OCI-M1 (cell line): Measurements from ENCODE around the gene MRPS21.
A peak's percentile ranks its signal among the peaks of the same experiment; 100 is the strongest.

Experiments used
- DNase-seq: peaks from one replicate; lab custom pipeline; 2025; lab: John Stamatoyannopoulos, UW

Gene MRPS21

DNA sequence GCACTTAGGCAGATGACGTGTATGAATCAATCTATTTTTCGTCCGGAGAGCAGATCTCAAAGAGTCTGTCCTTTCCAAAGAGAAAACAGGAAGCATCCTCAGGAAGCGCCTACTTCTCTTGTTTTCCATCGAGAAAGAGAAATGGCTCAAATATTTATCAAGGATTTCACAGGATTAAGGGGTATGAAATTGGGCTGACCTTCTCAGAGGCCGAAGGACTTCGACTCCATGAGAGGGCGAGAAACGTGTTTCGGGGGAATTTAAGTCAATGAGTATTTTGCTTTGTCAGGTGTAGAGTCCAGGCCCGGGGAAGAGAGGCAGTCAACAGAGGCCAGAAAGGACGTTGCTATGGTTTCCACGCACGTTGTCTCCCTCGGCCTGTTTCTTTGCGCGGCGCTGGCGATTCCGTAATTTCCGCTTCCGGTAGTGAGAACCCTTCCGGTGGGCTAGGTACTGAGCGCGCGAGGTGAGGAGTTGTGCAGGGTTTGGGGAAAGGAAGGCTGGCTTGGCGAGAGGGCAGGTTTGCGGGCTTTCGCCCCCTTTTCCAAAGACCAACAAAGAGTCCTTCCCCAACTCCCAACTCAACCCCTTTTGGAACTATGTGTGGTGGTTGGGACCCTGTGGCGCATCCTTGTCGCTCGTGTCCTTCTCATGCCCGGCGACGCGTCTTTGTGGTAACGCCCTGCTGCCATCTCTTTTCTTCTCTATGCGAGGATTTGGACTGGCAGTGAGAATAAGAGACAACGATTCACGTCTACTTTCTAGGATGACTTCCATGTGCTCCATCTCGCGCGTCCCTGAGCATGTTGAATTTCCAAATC is at the start of gene MRPS21:
MRPS21 (plus strand) TSS at position 429 of the 821 bp plus-strand sequence. CDS start 506 bp downstream, outside the sequence.
- peak; percentile 97 for DNase-seq

DNA sequence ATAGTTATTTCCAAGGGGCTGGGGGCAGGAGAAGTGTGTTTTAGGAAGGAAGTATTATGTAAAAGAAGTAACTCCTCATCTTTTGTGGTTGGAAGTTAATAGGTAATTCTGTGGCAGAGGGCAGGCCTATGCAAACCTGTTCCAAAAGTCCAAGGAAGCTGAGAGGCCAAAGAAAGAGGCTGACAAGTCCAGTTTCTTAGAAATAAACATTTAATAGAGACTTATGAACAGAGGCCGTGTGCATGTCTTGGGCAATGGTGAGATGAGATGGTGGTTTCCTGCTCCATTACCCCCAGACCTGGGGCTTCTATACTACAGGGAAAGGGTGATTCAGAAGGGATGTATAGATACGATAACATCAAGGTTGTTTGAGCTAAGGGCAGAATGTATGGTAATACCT is 43.7 kb upstream of the MRPS21 start:
- DNase-seq = no peak

DNA sequence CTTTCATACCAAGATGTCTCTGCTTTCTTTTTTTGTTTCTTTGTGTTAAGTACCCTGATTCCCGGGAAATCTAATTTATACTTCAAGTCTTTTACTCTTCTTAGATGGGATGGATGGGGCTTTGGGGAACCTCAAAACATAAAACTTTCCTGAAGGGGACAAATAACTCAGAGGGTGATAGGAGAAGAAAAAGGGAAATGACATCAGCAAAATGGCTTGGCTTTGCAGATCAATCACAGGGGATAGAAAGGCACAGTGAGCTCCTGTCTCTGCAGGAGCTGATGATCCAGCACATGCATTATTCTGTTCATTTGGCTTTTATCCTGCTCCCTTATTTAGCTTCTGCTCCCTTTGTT is 37.5 kb upstream of the MRPS21 start:
- DNase-seq = no peak

DNA sequence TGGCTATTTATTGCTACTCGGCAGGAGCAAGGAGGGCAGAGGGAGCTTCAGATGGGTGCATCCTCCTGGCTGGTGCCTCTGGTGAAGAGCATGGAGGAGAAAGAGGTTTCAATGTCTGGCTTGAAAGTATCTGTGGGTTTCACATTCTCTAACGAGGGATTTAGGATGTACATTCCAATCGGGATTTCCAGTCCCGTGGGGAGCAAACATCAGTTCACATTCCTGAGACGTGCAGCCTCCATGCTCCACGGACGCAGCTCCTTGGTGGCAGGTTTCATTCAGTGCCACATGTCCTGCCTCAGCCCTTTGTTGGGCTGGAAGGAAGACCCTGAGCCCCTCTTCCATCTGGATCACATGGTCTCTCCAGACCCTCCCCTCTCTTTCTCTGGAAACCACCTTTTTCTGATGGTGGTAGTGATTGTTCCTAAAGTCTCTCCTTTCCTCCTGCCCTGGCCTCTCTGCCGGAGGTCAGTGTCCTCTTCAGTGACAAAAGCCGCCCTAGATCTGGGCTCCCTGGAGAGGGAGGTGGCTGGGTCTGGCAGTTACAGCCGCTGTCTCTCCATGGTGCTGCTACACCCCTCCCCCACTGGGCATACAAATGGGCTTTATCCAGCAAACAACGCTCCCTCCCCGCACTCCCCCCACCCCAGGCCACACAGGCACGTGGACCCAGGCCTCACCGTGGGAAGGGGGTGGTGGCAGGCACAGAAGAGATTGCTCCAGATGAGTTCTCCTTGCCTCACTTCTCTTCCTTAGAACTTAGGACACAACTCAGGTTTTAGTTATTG is 36.9 kb upstream of the MRPS21 start:
- no peak for DNase-seq

DNA sequence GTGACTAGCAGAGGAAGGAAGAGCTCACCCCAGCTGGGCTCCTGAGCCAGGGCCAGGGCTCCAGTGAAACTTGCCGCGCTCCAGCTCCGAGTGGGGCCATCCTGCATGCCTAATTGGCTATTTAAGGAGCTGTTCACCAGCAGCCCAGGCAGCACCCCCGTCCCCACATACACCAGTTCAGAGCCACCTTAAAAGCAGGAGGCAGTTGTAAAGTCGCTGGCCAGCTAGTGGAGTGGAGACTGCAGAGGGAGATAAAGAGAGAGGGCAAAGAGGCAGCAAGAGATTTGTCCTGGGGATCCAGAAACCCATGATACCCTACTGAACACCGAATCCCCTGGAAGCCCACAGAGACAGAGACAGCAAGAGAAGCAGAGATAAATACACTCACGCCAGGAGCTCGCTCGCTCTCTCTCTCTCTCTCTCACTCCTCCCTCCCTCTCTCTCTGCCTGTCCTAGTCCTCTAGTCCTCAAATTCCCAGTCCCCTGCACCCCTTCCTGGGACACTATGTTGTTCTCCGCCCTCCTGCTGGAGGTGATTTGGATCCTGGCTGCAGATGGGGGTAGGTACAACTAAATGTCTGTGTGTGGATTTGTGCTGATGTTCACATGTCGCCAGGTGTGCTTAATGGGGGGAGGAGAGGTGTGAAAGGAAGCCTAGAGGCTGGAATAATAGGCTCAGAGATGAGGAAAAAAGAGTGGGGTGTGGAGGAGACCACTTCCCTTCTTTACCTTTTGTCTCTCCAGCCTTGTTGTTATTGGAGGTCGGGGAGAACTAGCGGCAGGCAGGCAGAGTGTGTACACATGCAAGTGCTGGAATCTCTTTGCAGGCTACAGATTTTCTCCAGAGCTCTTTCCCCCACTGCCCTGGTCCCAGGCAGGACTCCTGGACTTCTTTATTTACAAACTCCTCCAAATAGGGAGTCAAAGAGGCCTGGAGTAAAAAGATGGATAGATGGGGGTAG is 35.8 kb upstream of the MRPS21 start, which contains the start of gene CA14:
CA14 (plus strand) TSS at position 151 of the 962 bp plus-strand sequence; CDS start at position 506, 355 bp downstream.
- no peak for DNase-seq

DNA sequence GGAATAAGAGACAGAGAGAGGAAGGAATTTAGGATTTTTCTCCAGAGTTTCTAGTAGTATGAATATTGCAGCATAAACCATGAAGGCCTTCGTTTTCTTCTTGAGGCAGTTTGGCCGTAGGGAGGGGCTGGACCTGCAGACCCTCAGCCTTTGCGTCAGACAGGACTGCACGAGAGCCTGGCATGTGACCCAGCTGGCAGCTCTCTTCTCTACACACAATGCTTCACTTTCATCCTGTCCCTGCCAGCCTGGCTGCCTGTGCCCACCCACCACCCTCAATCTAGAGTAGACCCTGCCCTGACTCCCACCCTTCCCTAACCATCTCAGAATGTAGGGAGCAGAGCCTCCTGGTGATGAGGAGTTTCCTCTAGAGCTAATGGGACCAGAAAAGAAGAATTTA is 34.4 kb upstream of the MRPS21 start:
- no peak for DNase-seq

DNA sequence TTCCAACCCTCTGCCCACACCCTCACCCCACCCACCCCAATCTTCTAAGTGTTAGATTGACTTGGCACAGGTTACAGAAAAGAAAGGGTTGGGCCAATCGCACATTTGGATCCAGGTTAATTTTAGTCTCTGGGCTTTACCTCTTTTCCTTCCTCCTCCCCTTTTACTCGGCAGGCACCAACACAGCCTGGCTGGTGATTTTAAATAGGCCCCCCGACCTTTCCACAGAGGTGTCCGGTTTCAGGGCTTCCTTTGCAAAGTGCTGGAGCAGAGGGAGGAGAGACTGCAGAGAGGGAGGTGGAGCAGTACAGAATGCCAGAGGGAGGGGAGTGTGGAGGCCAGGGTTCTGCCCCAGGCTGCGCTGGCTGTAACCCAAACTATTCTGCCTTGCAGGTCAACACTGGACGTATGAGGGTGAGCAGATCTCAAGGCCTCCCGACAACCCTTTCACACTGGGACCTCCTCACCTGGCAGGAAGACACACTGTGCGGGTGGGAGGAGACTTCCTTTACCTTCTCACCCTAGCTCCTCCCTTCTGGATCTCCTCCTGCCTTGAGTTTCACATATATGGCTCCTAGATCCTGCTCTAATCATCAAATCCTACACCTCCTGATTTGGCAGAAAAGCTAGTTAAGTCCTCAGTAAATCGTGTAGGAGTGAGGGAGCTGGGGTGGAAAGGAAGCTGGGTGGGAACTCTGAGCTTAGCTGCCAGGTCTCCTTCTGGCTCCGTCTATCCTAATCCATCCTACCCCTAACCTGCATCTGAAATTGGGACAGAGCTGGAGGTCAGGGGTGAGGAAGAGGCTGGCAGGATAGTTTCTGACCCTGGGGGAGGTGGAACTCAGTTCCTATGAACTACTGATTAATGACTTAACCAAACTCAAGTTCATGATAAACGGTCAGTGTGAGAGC is 33.6 kb upstream of the MRPS21 start:
- DNase-seq = no peak

DNA sequence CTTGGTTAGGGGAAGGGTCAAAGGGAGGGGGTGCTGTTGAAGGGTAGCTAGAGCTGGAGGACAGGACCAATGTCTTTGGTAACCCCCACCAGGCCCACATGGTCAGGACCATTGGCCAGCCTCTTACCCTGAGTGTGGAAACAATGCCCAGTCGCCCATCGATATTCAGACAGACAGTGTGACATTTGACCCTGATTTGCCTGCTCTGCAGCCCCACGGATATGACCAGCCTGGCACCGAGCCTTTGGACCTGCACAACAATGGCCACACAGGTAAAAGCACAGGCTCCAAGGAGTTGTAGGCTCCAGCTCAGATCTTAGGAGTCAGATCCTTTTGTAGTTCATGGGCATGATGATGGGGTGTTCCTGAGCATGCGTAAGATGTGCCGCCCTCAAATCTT is 32.3 kb upstream of the MRPS21 start:
- DNase-seq = no peak

DNA sequence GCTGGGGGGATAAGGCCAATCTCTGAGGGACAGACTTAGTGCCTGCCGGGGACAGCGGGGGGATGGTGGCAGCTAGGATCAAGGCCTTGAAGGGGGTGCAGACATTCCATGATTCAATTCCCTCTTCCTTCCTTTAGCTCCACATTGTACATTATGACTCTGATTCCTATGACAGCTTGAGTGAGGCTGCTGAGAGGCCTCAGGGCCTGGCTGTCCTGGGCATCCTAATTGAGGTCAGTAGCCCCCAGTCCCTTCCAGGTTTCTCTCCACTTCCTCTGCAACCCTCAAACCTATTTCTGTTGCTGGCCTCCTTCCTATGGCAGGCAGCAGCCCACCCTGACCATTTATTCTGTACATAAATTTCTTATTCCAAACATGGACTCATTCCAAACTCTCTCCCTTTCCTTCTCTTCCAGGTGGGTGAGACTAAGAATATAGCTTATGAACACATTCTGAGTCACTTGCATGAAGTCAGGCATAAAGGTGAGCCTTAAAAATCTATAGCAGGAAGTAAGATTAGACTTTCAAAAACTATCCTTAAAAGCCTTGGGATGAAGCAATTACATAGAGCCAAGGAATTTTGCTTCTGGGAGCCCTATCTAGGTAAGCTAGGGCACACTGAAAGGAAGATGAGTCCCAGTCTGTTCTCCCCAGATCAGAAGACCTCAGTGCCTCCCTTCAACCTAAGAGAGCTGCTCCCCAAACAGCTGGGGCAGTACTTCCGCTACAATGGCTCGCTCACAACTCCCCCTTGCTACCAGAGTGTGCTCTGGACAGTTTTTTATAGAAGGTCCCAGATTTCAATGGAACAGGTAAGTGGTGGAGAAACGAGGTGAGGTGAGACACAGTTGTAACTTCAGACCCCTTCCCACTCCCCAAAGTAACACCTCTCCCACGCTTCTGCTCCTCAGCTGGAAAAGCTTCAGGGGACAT is 31.0 kb upstream of the MRPS21 start:
- no peak for DNase-seq

DNA sequence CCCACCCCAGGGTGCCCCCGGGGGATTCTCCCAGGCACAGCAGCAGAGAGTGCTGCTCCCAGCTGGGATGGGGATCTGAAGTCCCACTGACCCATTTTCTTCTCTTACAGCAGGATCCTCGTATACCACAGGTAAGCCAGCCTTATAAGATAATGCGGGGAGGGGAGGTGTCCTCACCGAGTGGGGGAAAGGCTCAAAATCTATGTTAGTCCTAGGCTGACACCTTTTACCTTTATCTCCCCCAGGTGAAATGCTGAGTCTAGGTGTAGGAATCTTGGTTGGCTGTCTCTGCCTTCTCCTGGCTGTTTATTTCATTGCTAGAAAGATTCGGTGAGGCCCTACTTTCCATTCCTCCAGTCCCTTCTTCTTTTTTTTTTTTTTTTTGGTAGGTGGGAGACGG is 30.1 kb upstream of the MRPS21 start:
- no peak for DNase-seq

DNA sequence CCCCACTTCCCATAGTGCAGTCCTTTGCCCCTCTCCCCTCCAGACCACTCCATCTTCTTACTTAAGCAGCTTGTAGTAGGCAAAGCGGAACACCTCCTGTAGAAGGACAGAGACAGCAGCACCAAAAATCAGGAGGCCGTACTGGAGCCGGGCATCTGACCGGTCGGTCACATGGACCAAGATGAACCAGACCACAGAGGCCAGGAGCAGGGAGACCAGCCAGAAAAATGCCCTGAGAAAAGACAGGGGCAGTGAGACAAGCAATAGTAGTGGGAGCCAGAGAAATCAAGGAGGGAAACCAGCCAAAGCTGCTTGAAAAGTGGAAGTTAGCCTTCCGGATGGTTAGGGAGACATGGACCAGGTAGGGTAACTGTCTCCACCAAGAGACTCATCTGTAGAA is 25.8 kb upstream of the MRPS21 start:
- no peak for DNase-seq

DNA sequence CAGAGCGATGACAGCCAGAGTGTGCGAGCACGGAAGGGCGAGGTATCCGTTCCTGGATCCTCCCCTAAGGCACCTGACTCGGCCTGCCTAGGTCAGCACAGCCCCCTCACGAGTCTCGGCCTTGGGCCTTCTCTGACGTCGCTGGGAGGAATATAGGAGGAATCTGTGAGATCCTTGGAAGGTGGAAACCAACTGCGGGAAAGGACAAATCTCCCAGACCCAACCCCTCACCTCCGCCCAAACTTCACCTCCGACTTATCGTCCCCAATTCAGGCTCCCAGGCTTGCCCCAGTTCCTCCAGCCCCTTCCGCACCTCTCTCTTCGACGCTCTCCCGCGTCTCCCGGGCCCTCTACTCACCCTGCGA is 25.3 kb upstream of the MRPS21 start:
- DNase-seq = peak; percentile 67

DNA sequence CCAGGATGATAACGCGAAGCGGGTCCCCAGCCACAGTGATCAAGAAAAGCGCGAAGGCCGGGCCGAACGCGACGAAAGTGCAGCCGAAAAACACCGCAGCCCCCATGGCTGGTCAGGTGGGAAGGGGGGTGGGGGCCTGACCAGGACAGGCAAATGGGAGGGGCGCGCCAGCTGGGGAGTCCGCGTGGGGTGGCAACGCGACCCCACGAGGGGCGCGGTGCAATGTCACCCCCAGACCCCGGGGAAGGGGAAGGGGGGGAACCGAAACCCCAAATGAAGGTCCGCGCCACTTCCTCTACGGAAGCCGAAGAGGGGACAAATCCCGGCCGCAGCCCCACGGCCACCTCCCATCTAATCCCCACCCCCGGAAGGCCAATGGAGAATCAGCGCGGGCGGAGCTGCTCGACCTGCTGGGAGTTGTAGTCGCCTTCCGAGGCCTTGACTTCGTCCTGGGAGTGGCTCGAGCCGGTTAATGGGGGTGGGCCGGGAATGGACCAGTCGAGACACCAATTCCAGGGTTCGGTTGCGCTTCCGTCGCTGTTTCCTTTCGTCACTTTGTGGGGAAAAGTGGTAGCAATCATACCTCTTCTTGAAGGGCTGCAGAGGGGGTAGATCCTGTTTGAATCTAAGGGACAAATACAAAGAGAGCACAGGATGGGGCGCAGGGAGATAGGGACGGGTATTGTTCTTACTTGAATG is 24.8 kb upstream of the MRPS21 start, which contains the start of gene APH1A:
APH1A (minus strand) TSS at position 312 of the 699 bp plus-strand sequence; CDS start at position 106, 206 bp downstream.
- DNase-seq = peak; percentile 99

DNA sequence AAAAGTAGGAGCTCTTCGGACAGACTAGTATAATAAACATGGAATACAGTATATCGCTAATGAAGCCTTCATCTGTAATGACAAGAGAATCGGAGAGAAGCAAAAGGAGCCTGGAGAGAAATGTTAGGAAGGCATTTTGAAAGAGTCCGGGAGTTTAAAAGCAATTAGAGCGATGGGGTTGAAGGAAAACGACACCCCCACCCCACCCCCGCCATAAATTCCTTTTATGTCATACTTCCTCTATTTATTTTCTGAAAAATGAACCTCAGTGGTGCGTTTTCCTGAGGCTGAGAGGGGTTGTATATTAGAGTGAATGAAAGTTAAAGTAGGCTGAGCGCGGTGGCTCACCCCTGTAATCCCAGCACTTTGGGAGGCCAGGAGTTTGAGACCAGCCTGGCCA is 24.2 kb upstream of the MRPS21 start:
- peak; percentile 66 for DNase-seq

DNA sequence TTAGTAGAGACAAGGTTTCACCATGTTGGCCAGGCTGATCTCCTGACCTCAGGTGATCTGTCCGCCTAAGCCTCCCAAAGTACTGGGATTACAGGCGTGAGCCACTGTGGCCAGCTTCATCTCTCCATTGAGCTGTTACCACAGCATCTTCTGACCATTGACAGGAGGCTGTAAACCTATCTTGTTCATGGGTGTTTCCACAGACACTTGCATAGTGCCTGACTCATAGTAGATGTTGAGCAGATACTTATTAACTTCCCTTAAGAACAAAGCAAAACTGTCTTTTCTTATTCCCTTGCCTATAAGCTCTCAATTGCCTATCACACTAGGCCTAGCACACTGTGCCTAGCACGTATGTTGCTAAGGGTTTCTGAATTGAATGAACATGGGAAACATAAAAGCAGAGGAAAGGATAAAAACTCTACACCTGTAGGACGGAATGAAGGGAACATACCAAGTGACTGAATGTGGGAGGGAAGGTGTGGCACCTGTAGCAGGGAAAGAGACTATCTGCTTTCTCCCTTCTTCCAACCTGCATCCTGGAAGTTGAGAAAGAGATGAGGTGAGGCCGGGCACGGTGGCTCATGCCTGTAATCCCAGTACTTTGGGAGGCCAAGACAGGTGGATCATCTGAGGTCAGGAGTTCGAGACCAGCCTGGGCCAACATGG is 22.2 kb upstream of the MRPS21 start:
- no peak for DNase-seq

DNA sequence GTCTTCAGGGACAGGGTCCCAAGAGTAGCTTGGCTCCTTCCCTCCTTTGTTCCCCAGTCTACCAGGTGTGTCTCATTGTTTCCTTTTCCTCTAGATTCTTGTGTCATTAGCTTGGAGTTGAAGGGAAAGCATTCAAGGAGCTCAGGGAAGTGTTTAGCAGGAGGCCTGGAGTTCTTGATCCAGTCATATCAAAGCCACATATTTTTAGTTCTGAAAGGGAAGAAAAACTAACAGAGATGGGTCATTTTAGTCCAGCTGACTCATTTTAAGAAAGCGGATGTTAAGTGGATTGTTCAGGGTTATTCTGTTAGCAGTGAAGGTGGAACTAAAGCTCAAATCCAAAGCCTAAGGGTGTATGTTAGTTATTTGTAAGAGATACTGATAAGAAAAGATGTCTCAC is 20.4 kb upstream of the MRPS21 start:
- no peak for DNase-seq

DNA sequence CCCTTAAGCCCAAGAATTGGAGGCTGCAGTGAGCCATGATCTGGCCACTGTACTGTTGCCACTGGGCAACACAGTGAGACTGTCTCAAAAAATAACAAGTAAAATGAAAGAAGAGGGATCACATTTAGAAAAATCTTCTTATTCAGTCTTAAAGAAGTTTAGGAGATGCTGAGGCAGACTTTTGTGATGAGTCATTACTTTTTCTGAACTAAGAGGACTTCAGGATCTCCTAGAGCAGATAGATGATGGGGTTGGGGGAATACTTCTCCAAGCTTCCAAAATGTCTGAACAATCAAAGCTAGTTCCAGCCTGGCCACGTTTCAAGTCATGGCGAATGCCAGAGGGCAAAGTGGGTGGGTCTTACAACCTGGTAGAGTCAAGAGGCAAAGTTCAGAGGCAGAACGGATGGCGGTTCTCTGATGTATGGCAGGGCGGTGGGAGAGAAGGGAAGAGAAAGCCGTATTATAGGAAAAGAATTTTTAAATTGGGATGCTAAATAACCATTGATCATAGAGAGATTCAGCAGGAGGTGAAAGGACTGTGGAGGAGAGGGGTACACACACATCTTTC is 13.4 kb upstream of the MRPS21 start:
- no peak for DNase-seq

DNA sequence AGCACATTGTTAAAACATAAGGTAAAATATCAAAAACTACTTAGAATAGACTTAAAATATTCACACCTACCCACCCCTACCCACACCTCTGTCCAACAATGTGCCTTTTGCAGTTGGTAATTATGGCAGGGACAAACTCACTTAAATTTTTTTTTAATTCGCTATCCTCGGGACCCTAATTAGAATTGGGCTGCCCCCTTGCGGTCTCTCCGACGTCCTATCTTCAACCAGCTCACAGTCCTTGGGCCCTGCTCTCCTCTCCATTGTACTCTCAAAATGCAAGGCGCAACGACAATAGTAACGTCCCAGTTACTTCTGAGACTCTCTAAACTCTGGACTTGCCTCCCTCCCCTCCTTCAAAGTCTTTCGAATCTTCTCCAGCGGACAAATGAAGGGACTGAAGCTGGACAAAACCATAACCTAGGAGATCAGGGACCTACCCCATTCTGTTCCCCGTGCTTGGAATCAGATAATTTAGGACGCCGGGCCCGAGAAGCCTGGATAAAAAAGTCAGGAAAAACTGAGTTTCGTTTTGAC is 12.4 kb upstream of the MRPS21 start:
- peak; percentile 91 for DNase-seq
